Measurements from ENCODE around the gene NOM1. TPM values are rescaled to one million over a fixed set of nuclear protein-coding genes. Genes with fewer than 3 reads are reported as not detected.

Gene NOM1
- total RNA-seq, 1 experiment from 2014 or later = 31.4 TPM

GRCh38 chr7:156984174-156984891 lies 34.8 kb downstream of the NOM1 start:
- no peak for DNase-seq (ENCODE audit: low read depth)

GRCh38 chr7:156985101-156985992 lies 35.8 kb downstream of the NOM1 start:
- no peak for DNase-seq (ENCODE audit: low read depth)

GRCh38 chr7:156986378-156986777 lies 36.9 kb downstream of the NOM1 start:
- no peak for DNase-seq (ENCODE audit: low read depth)

- no peak for DNase-seq (ENCODE audit: low read depth)
Measured at GRCh38 chr7:156988343-156989185, 39.1 kb downstream of the NOM1 start.

GRCh38 chr7:156989766-156990535 lies 40.4 kb downstream of the NOM1 start:
- DNase-seq (ENCODE audit: low read depth) = no peak

GRCh38 chr7:156993021-156993924 lies 43.8 kb downstream of the NOM1 start:
- no peak for DNase-seq (ENCODE audit: low read depth)

- no peak for DNase-seq (ENCODE audit: low read depth)
Measured at GRCh38 chr7:156993925-156994235, 44.4 kb downstream of the NOM1 start.

GRCh38 chr7:156994417-156994816 lies 44.9 kb downstream of the NOM1 start:
- no peak for DNase-seq (ENCODE audit: low read depth)

- DNase-seq (ENCODE audit: low read depth) = no peak
Measured at GRCh38 chr7:156998988-156999957, 49.8 kb downstream of the NOM1 start.

GRCh38 chr7:156999958-157000726 lies 50.6 kb downstream of the NOM1 start:
- no peak for DNase-seq (ENCODE audit: low read depth)

GRCh38 chr7:157000741-157001653 lies 51.5 kb downstream of the NOM1 start:
- no peak for DNase-seq (ENCODE audit: low read depth)

GRCh38 chr7:157001920-157002818 lies 52.7 kb downstream of the NOM1 start:
- no peak for DNase-seq (ENCODE audit: low read depth)

GRCh38 chr7:157002819-157003421 lies 53.4 kb downstream of the NOM1 start:
- no peak for DNase-seq (ENCODE audit: low read depth)

- DNase-seq (ENCODE audit: low read depth) = no peak
Measured at GRCh38 chr7:157003445-157003755, 53.9 kb downstream of the NOM1 start.

GRCh38 chr7:157003756-157004520 lies 54.4 kb downstream of the NOM1 start:
- DNase-seq (ENCODE audit: low read depth) = no peak

Data from HT1080 (cell line).